Activated B cell treated with CpG ODN at 0.5 μM for 24 hours (primary cell): ENCODE data around the gene PLEKHM3. TPM values are rescaled to one million over a fixed set of nuclear protein-coding genes. Genes with fewer than 3 reads are reported as not detected.

ENCODE experiments used
- ATAC-seq: fragments of 200-7000 bp; cut with Tn5 transposase; one replicate; pipeline ENCODE4 v1.10.0; 2021; ENCODE audit warnings: low read depth, mild to moderate bottlenecking, moderate library complexity
- CTCF ChIA-PET: fragments of 350-600 bp; sonication (Branson Sonifier 250); formaldehyde crosslinking; loops from one replicate; lab custom pipeline; 2021; ENCODE audit warnings: antibody characterized with exemption; lab: Charles Lee
- POLR2A ChIA-PET: fragments of 350-600 bp; sonication (Branson Sonifier 250); formaldehyde crosslinking; loops from one replicate; lab custom pipeline; 2021; ENCODE audit warnings: antibody characterized with exemption; lab: Charles Lee
- DNase-seq: peaks from one replicate; pipeline ENCODE4 v3.0.0; 2022
- H3K27ac Mint-ChIP-seq: one replicate; pipeline ENCODE4 v1.8.0; 2020; ENCODE audit warnings: mixed read lengths
- H3K27me3 Mint-ChIP-seq: one replicate; pipeline ENCODE4 v1.8.0; 2021; ENCODE audit warnings: mixed read lengths
- H3K36me3 Mint-ChIP-seq: one replicate; pipeline ENCODE4 v1.8.0; 2021; ENCODE audit warnings: low read depth, mixed read lengths
- H3K4me1 Mint-ChIP-seq: one replicate; pipeline ENCODE4 v1.8.0; 2021; ENCODE audit warnings: mixed read lengths
- H3K4me3 Mint-ChIP-seq: one replicate; pipeline ENCODE4 v1.8.0; 2020; ENCODE audit warnings: mild to moderate bottlenecking, mixed read lengths
- H3K9me3 Mint-ChIP-seq: one replicate; pipeline ENCODE4 v1.8.0; 2020; ENCODE audit warnings: mixed read lengths
- intact Hi-C: fragments of 100-400 bp; cut with micrococcal nuclease; formaldehyde crosslinking; loops from one replicate; pipeline ENCODE4 v1.15.1; 2024
- total RNA-seq: library from RNA; stranded (reverse); gene quantifications from 2 replicates; pipeline ENCODE4 v1.2.3, GENCODE V29; 2022
- TF ChIP-seq, protein P1 (sequence below): fragments of 200-600 bp; IDR thresholded peaks from one replicate; pipeline ENCODE4 v1.8.0; 2022; ENCODE audit warnings: antibody characterized with exemption, mild to moderate bottlenecking

Gene PLEKHM3
- total RNA-seq, 1 donor from 2014 or later, result 12.0 TPM

DNA sequence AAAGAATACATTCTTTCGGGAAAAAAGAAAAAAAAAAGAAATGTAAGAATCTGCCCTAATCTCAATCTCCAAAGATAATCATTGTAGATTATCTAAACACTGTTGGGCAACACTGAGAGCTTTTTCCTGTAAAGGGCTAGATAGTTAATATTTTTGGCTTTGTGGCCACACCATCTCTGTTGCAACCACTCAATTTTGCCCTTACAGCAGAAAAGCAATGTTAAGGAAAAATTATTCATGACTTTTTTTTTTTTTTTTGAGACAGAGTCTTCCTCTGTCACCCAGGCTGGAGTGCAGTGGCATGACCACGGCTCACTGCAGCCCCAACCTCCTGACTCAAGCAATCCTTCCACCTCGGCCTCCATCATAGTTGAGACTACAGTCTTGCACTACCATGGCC is 238.3 kb downstream of the PLEKHM3 start:
- H3K27ac Mint-ChIP-seq, result no peak overlapping the region
- DNase-seq, result no peak
- TF ChIP-seq, protein P1, sequence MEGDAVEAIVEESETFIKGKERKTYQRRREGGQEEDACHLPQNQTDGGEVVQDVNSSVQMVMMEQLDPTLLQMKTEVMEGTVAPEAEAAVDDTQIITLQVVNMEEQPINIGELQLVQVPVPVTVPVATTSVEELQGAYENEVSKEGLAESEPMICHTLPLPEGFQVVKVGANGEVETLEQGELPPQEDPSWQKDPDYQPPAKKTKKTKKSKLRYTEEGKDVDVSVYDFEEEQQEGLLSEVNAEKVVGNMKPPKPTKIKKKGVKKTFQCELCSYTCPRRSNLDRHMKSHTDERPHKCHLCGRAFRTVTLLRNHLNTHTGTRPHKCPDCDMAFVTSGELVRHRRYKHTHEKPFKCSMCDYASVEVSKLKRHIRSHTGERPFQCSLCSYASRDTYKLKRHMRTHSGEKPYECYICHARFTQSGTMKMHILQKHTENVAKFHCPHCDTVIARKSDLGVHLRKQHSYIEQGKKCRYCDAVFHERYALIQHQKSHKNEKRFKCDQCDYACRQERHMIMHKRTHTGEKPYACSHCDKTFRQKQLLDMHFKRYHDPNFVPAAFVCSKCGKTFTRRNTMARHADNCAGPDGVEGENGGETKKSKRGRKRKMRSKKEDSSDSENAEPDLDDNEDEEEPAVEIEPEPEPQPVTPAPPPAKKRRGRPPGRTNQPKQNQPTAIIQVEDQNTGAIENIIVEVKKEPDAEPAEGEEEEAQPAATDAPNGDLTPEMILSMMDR, result no peak
- no peak for ATAC-seq
- no peak overlapping the region for H3K4me3 Mint-ChIP-seq
- POLR2A ChIA-PET, result no interaction called here
- no peaks in the 10 kb centered on the region for H3K4me1 Mint-ChIP-seq
- H3K9me3 Mint-ChIP-seq, result no peaks in the 10 kb centered on the region
- intact Hi-C loops, result no loop called here
- peaks cover 8% of the 10 kb centered on the region for H3K27me3 Mint-ChIP-seq
- CTCF ChIA-PET, result no interaction called here
- no peaks in the 10 kb centered on the region for H3K36me3 Mint-ChIP-seq

DNA sequence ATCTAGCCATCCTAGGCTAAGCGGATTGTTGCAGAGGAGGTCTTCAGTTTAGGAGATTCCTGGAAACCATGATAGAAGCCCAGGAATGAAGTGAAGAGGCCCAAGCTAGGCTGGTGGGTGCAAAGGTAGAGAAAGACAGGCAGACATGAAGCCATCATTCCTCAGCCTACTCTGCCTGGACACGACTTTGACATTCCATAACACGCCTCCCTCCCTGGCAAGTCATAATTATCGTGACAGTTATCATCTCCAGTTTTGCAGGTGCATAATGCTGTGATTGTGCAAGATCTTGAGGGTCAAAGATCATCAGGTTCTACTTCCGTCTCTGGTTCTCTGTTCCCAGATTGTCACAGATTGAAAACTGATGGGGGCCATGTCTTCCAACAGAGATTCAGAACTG is 240.4 kb downstream of the PLEKHM3 start:
- Mint-ChIP-seq H3K27me3 (peaks cover 2% of the 10 kb centered on the region), H3K4me3 (no peak overlapping the region), H3K9me3 (no peaks in the 10 kb centered on the region), H3K4me1 (no peaks in the 10 kb centered on the region), H3K27ac (no peak overlapping the region), H3K36me3 (no peaks in the 10 kb centered on the region)
- no peak for ATAC-seq
- DNase-seq, result no peak
- POLR2A ChIA-PET, result no interaction called here
- CTCF ChIA-PET, result no interaction called here
- TF ChIP-seq, protein P1, result no peak
- intact Hi-C loops, result no loop called here

DNA sequence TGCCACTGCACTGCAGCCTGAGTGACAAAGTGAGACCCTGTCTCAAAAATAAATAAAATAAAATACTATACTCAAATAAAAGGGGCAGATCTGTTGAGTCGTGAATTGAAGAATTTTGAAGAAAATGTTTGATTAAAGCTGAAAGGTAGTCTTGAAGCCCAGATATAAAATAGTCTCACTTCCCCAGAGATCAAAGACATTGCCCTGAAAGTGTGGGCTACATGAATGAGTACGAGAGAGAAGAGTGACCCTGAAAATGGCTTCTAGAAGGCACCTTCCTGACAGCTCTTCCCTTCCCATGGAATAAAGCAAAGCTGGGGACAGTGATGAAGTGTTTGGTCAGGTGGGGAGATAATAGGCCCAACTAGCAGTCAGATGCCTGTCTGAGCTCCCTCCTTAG is 241.8 kb downstream of the PLEKHM3 start:
- POLR2A ChIA-PET, result no interaction called here
- no peak for ATAC-seq

DNA sequence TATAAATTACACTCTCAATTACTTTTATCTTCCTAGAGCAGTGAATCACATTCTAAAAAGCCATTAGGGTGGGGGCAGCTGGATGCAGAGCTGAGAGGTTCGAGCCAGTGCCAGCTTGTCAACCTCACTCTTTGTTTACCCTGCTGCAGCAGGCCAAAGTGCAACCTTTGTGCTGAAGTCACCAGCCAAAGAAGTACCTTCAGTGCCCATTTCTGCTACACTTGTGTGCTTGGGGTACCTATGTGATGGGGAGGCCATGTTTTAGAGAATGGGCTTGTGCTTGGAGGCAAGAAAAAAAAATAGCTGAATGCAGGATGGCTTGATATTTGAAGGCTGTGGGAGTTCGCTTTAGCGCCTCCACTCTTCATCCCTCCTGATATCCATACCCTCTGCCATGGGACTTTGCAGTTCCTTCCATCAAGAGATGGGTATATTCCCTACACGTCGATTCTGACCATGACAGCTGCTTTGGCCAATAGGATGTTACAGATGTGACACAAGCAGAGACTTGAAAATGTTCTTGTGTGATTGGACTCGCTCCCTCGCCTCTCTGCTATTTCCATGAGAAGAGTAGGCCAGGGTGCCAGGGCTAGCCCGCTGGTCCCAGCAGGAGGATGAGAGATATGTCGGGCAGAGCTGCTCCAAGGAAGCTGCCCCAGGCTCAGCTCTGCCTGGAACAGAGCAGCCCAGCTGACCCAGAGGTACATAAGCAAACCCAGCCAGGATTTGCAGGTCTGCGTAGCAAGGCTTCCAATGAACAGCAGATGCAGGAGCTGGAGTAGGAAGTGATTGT is 242.9 kb downstream of the PLEKHM3 start:
- H3K27ac Mint-ChIP-seq, result no peak overlapping the region
- no peak for ATAC-seq
- CTCF ChIA-PET, result interaction anchor here (0.6 to 1.8 kb wide), 2 partner anchors 37 to 1208 kb away, joined by 3 to 4 read pairs; no protein-coding TSS in a partner anchor

More for the DNA sequence above, 241.8 kb downstream of the PLEKHM3 start:
- Mint-ChIP-seq H3K27me3 (peaks cover 2% of the 10 kb centered on the region), H3K27ac (no peak overlapping the region), H3K9me3 (no peaks in the 10 kb centered on the region), H3K4me1 (no peaks in the 10 kb centered on the region), H3K36me3 (no peaks in the 10 kb centered on the region), H3K4me3 (no peak overlapping the region)
- TF ChIP-seq, protein P1, result no peak
- intact Hi-C loops, result no loop called here
- DNase-seq, result no peak
- CTCF ChIA-PET, result interaction anchor here (1.8 kb wide), 1 partner anchor 38 kb away, joined by 4 read pairs; no protein-coding TSS in a partner anchor

DNA sequence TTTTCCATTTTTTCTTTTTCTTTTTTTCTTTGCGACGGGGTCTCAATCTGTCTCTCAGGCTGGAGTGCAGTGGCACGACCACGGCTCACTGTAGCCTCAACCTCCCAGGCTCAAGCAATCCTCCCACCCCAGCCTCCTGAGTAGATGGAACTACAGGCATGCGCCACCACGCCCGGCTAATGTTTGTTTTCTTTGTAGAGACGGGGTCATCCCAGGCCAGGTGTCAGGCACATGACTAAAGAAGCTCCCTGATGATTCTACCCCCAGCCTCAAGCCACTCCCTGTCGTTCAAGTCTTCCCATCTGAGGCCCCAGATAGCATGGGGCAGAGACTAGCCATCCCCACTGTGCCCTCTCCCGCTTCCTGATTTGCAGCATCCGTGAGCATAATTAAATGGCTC is 245.8 kb downstream of the PLEKHM3 start:
- TF ChIP-seq, protein P1, result no peak
- Mint-ChIP-seq H3K27ac (no peak overlapping the region), H3K27me3 (peaks cover 2% of the 10 kb centered on the region), H3K4me1 (no peaks in the 10 kb centered on the region), H3K9me3 (no peaks in the 10 kb centered on the region), H3K4me3 (no peak overlapping the region), H3K36me3 (no peaks in the 10 kb centered on the region)
- ATAC-seq (no peak), DNase-seq (no peak)
- intact Hi-C loops, result no loop called here
- ChIA-PET POLR2A (no interaction called here), CTCF (no interaction called here)

More for the DNA sequence above, 242.9 kb downstream of the PLEKHM3 start:
- DNase-seq, result no peak
- H3K27me3 Mint-ChIP-seq, result peaks cover 2% of the 10 kb centered on the region
- intact Hi-C loops, result no loop called here
- POLR2A ChIA-PET, result no interaction called here
- H3K36me3 Mint-ChIP-seq, result no peaks in the 10 kb centered on the region
- TF ChIP-seq, protein P1, result no peak
- H3K4me3 Mint-ChIP-seq, result no peak overlapping the region
- H3K4me1 Mint-ChIP-seq, result no peaks in the 10 kb centered on the region
- H3K9me3 Mint-ChIP-seq, result no peaks in the 10 kb centered on the region
